Endothelial cell of umbilical vein (primary cell): ENCODE data around the gene BEAN1. TPM values are rescaled to one million over a fixed set of nuclear protein-coding genes. Genes with fewer than 3 reads are reported as not detected.

Experiments
- BruUV-seq: library from RNA; stranded (reverse); fragments of 400-500 nt; replicated peaks from 2 replicates; lab custom pipeline; 2021; lab: Mats Ljungman, UMichigan
- CTCF ChIA-PET: fragments of 300-600, 350-600 bp; sonication (Branson Sonifier 250); formaldehyde crosslinking; loops from one replicate; lab custom pipeline; 2021; ENCODE audit warnings: antibody characterized with exemption, inconsistent platforms; lab: Charles Lee
- POLR2A ChIA-PET: fragments of 300-600, 350-600 bp; sonication (Branson Sonifier 250); formaldehyde crosslinking; loops from one replicate; lab custom pipeline; 2021; ENCODE audit warnings: antibody characterized with exemption, inconsistent platforms; lab: Charles Lee
- DNase-seq: peaks from one replicate; pipeline ENCODE4 v3.0.0-alpha.2; 2011; ENCODE audit warnings: low read depth, low spot score
- FAIRE-seq: peaks from 2 replicates; lab custom pipeline; 2011; peaks lifted over from hg19 to GRCh38; lab: Jason Lieb, UNC
- H2AFZ ChIP-seq: 2 replicates; pipeline ENCODE4 v1.6.0; 2012; ENCODE audit warnings: low read depth, low read length, control low read depth, inconsistent platforms
- H3K27ac ChIP-seq: 2 replicates; pipeline ENCODE4 v1.5.1; 2011; ENCODE audit warnings: low read depth, mild to moderate bottlenecking, control low read depth, low read length, moderate library complexity; ENCODE audit not compliant: insufficient read depth
- H3K27me3 ChIP-seq, 2 experiments: 2 replicates each; pipeline versions ENCODE4 v1.6.0 to v1.6.1; 2011; ENCODE audit warnings: low read length in 2 of 2, mixed read lengths in 1 of 2; ENCODE audit not compliant: control insufficient read depth in 2 of 2, insufficient read depth in 2 of 2
- H3K36me3 ChIP-seq, 2 experiments: 2 replicates in 1 of 2; 3 replicates in 1 of 2; pipeline ENCODE4 v1.5.1; 2011; ENCODE audit warnings: low read length in 2 of 2, mild to moderate bottlenecking in 1 of 2, moderate library complexity in 1 of 2; ENCODE audit not compliant: control insufficient read depth in 2 of 2, insufficient read depth in 2 of 2; ENCODE audit errors: extremely low read depth in 1 of 2
- H3K4me1 ChIP-seq: 3 replicates; pipeline ENCODE4 v1.5.1; 2011; ENCODE audit warnings: mild to moderate bottlenecking, low read length; ENCODE audit not compliant: control insufficient read depth, insufficient read depth; ENCODE audit errors: extremely low read depth
- H3K4me2 ChIP-seq: 2 replicates; pipeline ENCODE4 v1.6.1; 2011; ENCODE audit warnings: low read length, control low read depth, mixed read lengths; ENCODE audit not compliant: insufficient read depth
- H3K4me3 ChIP-seq, 3 experiments: fragments of 200-600 bp in 1 of 3; sonication (generic), shearing (Covaris generic) in 1 of 3; replicated peaks in 1 of 3; 2 replicates each; pipeline ENCODE4 v1.5.1; 2011 to 2016; ENCODE audit warnings: control low read depth in 3 of 3, low read length in 3 of 3, mild to moderate bottlenecking in 2 of 3, inconsistent platforms in 1 of 3, low read depth in 1 of 3, moderate library complexity in 1 of 3; ENCODE audit not compliant: insufficient read depth in 1 of 3
- H3K79me2 ChIP-seq: 2 replicates; pipeline ENCODE4 v1.6.0; 2012; ENCODE audit warnings: low read length, inconsistent platforms; ENCODE audit not compliant: control insufficient read depth, insufficient read depth
- H3K9ac ChIP-seq: replicated peaks from 2 replicates; pipeline ENCODE3; 2011; ENCODE audit warnings: low read length, control low read depth; ENCODE audit not compliant: insufficient read depth; ENCODE audit errors: extremely low read depth
- H3K9me1 ChIP-seq: replicated peaks from 3 replicates; pipeline ENCODE4 v1.6.0; 2011; ENCODE audit warnings: mild to moderate bottlenecking, low read length; ENCODE audit not compliant: control insufficient read depth, insufficient read depth; ENCODE audit errors: extremely low read depth
- H3K9me3 ChIP-seq: replicated peaks from 2 replicates; pipeline ENCODE4 v1.5.1; 2012; ENCODE audit warnings: low read length, inconsistent platforms; ENCODE audit not compliant: control insufficient read depth, insufficient read depth
- H4K20me1 ChIP-seq: replicated peaks from 2 replicates; pipeline ENCODE3; 2011; ENCODE audit warnings: mild to moderate bottlenecking, low read length; ENCODE audit not compliant: control insufficient read depth, insufficient read depth; ENCODE audit errors: extremely low read depth
- CTCF ChIP-seq, 2 donors: IDR thresholded peaks; 1 replicate in 1 of 2; 2 replicates in 1 of 2; pipeline ENCODE4 v1.5.1; 2011; ENCODE audit warnings: low read length in 2 of 2, mild to moderate bottlenecking in 2 of 2, moderate library complexity in 2 of 2, control low read depth in 1 of 2, inconsistent platforms in 1 of 2, low read depth in 1 of 2; ENCODE audit not compliant: insufficient read depth in 1 of 2; ENCODE audit errors: extremely low read depth in 1 of 2
- EZH2 ChIP-seq: IDR thresholded peaks from 2 replicates; pipeline ENCODE4 v1.6.1; 2012; ENCODE audit warnings: borderline replicate concordance, low read depth, mild to moderate bottlenecking, moderate library complexity, low read length, inconsistent platforms; ENCODE audit not compliant: severe bottlenecking
- FOS ChIP-seq: IDR thresholded peaks from 2 replicates; pipeline ENCODE4 v1.6.1; 2011; ENCODE audit warnings: mild to moderate bottlenecking, low read length, moderate library complexity, borderline replicate concordance; ENCODE audit not compliant: insufficient read depth
- GATA2 ChIP-seq: IDR thresholded peaks from 2 replicates; pipeline ENCODE4 v1.7.0; 2011; ENCODE audit warnings: low read depth, mild to moderate bottlenecking, moderate library complexity, mixed read lengths, low read length; ENCODE audit not compliant: insufficient read length, insufficient read depth
- JUN ChIP-seq: IDR thresholded peaks from 2 replicates; pipeline ENCODE4 v1.6.1; 2011; ENCODE audit warnings: borderline replicate concordance, low read depth; ENCODE audit not compliant: insufficient read length, insufficient read depth
- MAX ChIP-seq: IDR thresholded peaks from 2 replicates; pipeline ENCODE4 v1.6.1; 2011; ENCODE audit not compliant: insufficient read depth, insufficient read length
- MYC ChIP-seq: IDR thresholded peaks from one replicate; pipeline ENCODE4 v1.6.1; 2011; ENCODE audit warnings: mild to moderate bottlenecking, low read depth, low read length
- POLR2A ChIP-seq: IDR thresholded peaks from 2 replicates; pipeline ENCODE4 v1.6.1; 2012; ENCODE audit warnings: low read depth, mild to moderate bottlenecking, control low read depth, low read length
- POLR2AphosphoS5 ChIP-seq: IDR thresholded peaks from 2 replicates; pipeline ENCODE4 v1.6.1; 2012; ENCODE audit warnings: low read depth, mild to moderate bottlenecking, control low read depth, low read length, moderate library complexity; ENCODE audit not compliant: insufficient read depth
- dilution Hi-C: fragments of 300-500 bp; cut with MboI; formaldehyde crosslinking; loops from one replicate; pipeline ENCODE4 v1.15.0; 2019; ENCODE audit warnings: low sequenced_read_pairs; ENCODE audit not compliant: extremely low pct_ligation_motif_present
- intact Hi-C: fragments of 100-400 bp; cut with micrococcal nuclease; formaldehyde crosslinking; loops from one replicate; pipeline ENCODE4 v1.10.0; 2022
- polyA plus RNA-seq, 4 experiments: library from polyadenylated mRNA; depleted of rRNA in 3 of 4; stranded (reverse) in 3 of 4; unstranded in 1 of 4; fragments of >200 nt; gene quantifications; 2 replicates each; pipeline versions ENCODE4 v1.2.1 to v1.2.3, GENCODE V29; 2011 to 2012; ENCODE audit warnings: missing spikeins in 1 of 4
- total RNA-seq: library from RNA; stranded (reverse); gene quantifications from 2 replicates; pipeline ENCODE4 v1.2.3, GENCODE V29; 2021

Gene BEAN1
- total and polyA plus RNA-seq, 2 donors (not counting 3 experiments of a cell fraction or from before 2014, with no cell fraction given): not detected

GRCh38 chr16:66377324-66377723 lies 49.8 kb upstream of the BEAN1 start:
- no peak overlapping the region for H2AFZ ChIP-seq
- peaks cover 75% of the 10 kb centered on the region for H3K79me2 ChIP-seq
- H3K9me1 ChIP-seq: no peaks in the 10 kb centered on the region
- H3K9ac ChIP-seq: peak overlapping the region; percentile 84
- peaks cover 35 to 37% of the 10 kb centered on the region in 2 experiments for H3K36me3 ChIP-seq
- H3K4me3 ChIP-seq: no peak overlapping the region
- peak overlapping the region; percentile 96 for H3K27ac ChIP-seq
- BruUV-seq: TSS peak; percentile 22
- H3K4me1 ChIP-seq: peaks cover 86% of the 10 kb centered on the region
- H3K4me2 ChIP-seq: peak overlapping the region; percentile 7
- DNase-seq (no peak), FAIRE-seq (no peak)
- dilution Hi-C loops: no loop called here
- intact Hi-C loops: loop anchor here (1.0 kb wide), 1 partner anchor 17 kb away; no protein-coding TSS in a partner anchor
- H4K20me1 ChIP-seq: no peaks in the 10 kb centered on the region
- H3K27me3 ChIP-seq: no peaks in the 10 kb centered on the region
- H3K9me3 ChIP-seq: no peaks in the 10 kb centered on the region
- POLR2A ChIA-PET: interaction anchor here (0.6 to 4.5 kb wide), 2 partner anchors 11 to 279 kb away, joined by 4 to 33 read pairs; partner anchors contain the start of gene CDH5
- no peak for TF ChIP-seq GATA2
- no peak for TF ChIP-seq POLR2AphosphoS5
- no peak for TF ChIP-seq MYC
- TF ChIP-seq EZH2: no peak
- TF ChIP-seq JUN: no peak
- no peak for TF ChIP-seq MAX
- TF ChIP-seq FOS: no peak
- no peak for TF ChIP-seq CTCF (IDR thresholded peaks at IDR 0.05; ENCODE audit: extremely low read depth in 1 of 2, insufficient read depth in 1 of 2, low read depth in 1 of 2, low read length in 2 of 2)
- TF ChIP-seq POLR2A: no peak
- CTCF ChIA-PET: interaction anchor here (1.0 to 3.6 kb wide), 3 partner anchors 9 to 30 kb away, joined by 3 to 30 read pairs (median 7); no protein-coding TSS in a partner anchor
